Kidney (tissue), 14 donors: ENCODE results near the gene RBBP5. TPM values are rescaled to one million over a fixed set of nuclear protein-coding genes. Genes with fewer than 3 reads are reported as not detected.

ENCODE experiments used
- DNase-seq, 5 donors: peaks; one replicate each; pipeline ENCODE4 v3.0.0-alpha.2; 2013 to 2020
- FAIRE-seq: peaks from 2 replicates; lab custom pipeline; 2012; peaks lifted over from hg19 to GRCh38; lab: Jason Lieb, UNC
- H3K27ac ChIP-seq, 2 donors: one replicate each; pipeline ENCODE4 v1.7.0; 2013; ENCODE audit warnings: low read depth in 2 of 2, low read length in 2 of 2, inconsistent platforms in 1 of 2
- H3K27me3 ChIP-seq: one replicate; pipeline ENCODE4 v1.7.1; 2013; ENCODE audit warnings: low read length, inconsistent platforms; ENCODE audit not compliant: control insufficient read depth, insufficient read depth
- H3K36me3 ChIP-seq, 3 donors: one replicate each; pipeline versions ENCODE4 v1.7.0 to v1.7.1; 2013; ENCODE audit warnings: low read length in 3 of 3, control low read depth in 1 of 3, inconsistent platforms in 1 of 3; ENCODE audit not compliant: insufficient read depth in 3 of 3, control insufficient read depth in 2 of 3
- H3K4me1 ChIP-seq, 3 donors: one replicate each; pipeline versions ENCODE4 v1.7.0 to v1.7.1; 2013; ENCODE audit warnings: low read length in 3 of 3, inconsistent platforms in 1 of 3, low read depth in 1 of 3; ENCODE audit not compliant: control insufficient read depth in 2 of 3, insufficient read depth in 2 of 3
- H3K4me3 ChIP-seq, 3 donors: one replicate each; pipeline versions ENCODE4 v1.7.0 to v1.8.1; 2013; ENCODE audit warnings: low read length in 3 of 3, control low read depth in 1 of 3, inconsistent platforms in 1 of 3
- H3K9ac ChIP-seq, 3 donors: one replicate each; pipeline versions ENCODE4 v1.7.0 to v1.7.1; 2013; ENCODE audit warnings: low read length in 3 of 3, control low read depth in 1 of 3, inconsistent platforms in 1 of 3
- H3K9me3 ChIP-seq, 3 donors: one replicate each; pipeline versions ENCODE4 v1.7.0 to v1.7.1; 2013; ENCODE audit warnings: low read length in 3 of 3, control low read depth in 1 of 3, inconsistent platforms in 1 of 3; ENCODE audit not compliant: control insufficient read depth in 2 of 3, insufficient read depth in 1 of 3
- intact Hi-C: fragments of 100-400 bp; cut with DNase I; formaldehyde crosslinking; loops from one replicate; pipeline ENCODE4 v1.11.1; 2022
- polyA plus RNA-seq: library from polyadenylated mRNA; stranded (reverse); fragments of 350-450 nt; fragmentation: Illumina TruSeq; extraction: RNeasy Lipid Tissue Mini Kit (QIAGEN cat#74804); gene quantifications from one replicate; pipeline ENCODE4 v1.2.3, GENCODE V29; 2014; ENCODE audit warnings: low read depth, low replicate concordance; ENCODE audit not compliant: insufficient read depth
- total RNA-seq: library from RNA; stranded (reverse); fragmentation: NEBNext Ultra II Directional; extraction: Animal tissue kit (Norgen Biotek cat#: 25700); gene quantifications from one replicate; pipeline ENCODE4 v1.2.1, GENCODE V29; 2021
- TF ChIP-seq, protein P1 (sequence below): IDR thresholded peaks from 3 replicates; pipeline ENCODE4 v1.5.1; 2012; ENCODE audit warnings: mild to moderate bottlenecking, moderate library complexity, borderline replicate concordance; ENCODE audit not compliant: insufficient read depth; ENCODE audit errors: extremely low read depth
- donor health status: control.
- donor health status: control.
- donor health status: control.
- donor health status: control.
- donor health status: control.
- donor health status: DM: yes; HTN: yes; CAD: no.
- donor health status: Normal renal cell carcinoma (clear cell type).

RBBP5 gene
- total and polyA plus RNA-seq, 2 donors from 2014 or later, result 6.8 to 18.2 TPM

DNA sequence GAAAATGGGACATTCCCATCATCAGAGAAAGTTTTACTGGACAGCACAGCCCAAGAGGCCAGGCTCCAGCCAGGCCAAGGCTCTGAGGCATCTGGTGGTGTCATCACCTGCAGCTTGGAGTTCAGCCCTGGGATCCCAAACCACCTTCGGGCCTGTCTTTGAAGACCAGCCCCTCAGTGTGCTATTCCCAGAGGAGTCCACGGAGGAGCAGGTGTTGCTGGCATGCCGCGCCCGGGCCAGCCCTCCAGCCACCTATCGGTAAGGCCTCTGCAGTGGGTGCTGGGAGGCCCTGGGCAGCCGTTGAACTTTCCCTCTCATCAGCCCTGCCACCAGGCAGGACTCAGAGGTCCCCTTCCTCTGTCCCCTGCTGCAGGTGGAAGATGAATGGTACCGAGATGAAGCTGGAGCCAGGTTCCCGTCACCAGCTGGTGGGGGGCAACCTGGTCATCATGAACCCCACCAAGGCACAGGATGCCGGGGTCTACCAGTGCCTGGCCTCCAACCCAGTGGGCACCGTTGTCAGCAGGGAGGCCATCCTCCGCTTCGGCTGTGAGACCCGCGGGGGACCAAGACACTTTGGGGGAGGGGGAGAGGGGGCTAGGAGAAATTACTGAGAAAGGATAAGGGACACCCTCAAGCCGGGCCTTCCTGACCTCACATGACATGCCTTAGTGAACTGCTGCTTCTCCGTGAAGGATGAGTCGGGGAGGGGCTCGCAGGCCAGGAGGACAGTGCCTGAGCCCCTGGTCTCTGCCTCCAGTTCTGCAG is 63.8 kb downstream of the RBBP5 start:
- intact Hi-C loops, result no loop called here
- DNase-seq, result no peak
- TF ChIP-seq, protein P1, sequence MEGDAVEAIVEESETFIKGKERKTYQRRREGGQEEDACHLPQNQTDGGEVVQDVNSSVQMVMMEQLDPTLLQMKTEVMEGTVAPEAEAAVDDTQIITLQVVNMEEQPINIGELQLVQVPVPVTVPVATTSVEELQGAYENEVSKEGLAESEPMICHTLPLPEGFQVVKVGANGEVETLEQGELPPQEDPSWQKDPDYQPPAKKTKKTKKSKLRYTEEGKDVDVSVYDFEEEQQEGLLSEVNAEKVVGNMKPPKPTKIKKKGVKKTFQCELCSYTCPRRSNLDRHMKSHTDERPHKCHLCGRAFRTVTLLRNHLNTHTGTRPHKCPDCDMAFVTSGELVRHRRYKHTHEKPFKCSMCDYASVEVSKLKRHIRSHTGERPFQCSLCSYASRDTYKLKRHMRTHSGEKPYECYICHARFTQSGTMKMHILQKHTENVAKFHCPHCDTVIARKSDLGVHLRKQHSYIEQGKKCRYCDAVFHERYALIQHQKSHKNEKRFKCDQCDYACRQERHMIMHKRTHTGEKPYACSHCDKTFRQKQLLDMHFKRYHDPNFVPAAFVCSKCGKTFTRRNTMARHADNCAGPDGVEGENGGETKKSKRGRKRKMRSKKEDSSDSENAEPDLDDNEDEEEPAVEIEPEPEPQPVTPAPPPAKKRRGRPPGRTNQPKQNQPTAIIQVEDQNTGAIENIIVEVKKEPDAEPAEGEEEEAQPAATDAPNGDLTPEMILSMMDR, result no peak

DNA sequence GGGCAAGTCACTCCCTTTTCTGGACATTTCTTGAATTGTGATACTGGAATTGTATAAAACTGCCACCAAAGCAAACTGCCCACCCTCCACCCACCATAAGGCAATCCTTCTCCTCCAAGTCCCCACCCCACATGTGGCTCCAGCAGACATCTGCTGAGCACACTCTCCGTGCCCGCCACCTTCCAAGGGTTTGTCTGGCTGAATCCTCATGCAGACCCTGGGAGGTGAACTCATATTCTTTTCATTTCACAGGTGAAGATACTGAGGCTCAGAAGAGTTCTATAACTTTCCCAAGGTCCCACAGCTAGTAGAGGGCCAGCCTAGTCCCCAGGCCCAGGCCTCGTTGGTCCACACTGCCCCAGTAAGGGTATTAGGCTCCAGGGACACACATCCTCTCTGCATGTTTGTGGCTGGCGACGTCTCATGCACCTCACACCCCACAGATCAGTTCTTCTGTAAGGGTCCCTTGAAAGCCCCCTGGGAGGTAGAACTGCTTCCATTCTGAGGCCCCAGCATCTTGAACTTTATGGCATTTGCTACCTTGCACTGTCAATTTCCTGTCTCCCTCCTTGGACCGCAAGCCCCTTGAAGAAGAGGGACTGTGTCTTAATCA is 64.7 kb downstream of the RBBP5 start:
- Histone ChIP-seq H3K9me3 (no peaks in the 10 kb centered on the region), H3K36me3 (no peaks in the 10 kb centered on the region), H3K4me1 (peaks cover 0 to 10% (median 0%) of the 10 kb centered on the region in 3 donors), H3K4me3 (no peak overlapping the region), H3K9ac (no peak overlapping the region), H3K27ac (no peak overlapping the region), H3K27me3 (no peaks in the 10 kb centered on the region)
- intact Hi-C loops, result no loop called here
- DNase-seq (no peak), FAIRE-seq (no peak)
- TF ChIP-seq, protein P1, result no peak

More for the DNA sequence above, 63.8 kb downstream of the RBBP5 start:
- H3K9me3 ChIP-seq, result no peaks in the 10 kb centered on the region
- FAIRE-seq, result no peak
- H3K27me3 ChIP-seq, result no peaks in the 10 kb centered on the region
- H3K4me1 ChIP-seq, result peaks cover 0 to 10% (median 0%) of the 10 kb centered on the region in 3 donors
- H3K36me3 ChIP-seq, result no peaks in the 10 kb centered on the region
- no peak overlapping the region for H3K9ac ChIP-seq
- H3K27ac ChIP-seq, result no peak overlapping the region
- no peak overlapping the region for H3K4me3 ChIP-seq

DNA sequence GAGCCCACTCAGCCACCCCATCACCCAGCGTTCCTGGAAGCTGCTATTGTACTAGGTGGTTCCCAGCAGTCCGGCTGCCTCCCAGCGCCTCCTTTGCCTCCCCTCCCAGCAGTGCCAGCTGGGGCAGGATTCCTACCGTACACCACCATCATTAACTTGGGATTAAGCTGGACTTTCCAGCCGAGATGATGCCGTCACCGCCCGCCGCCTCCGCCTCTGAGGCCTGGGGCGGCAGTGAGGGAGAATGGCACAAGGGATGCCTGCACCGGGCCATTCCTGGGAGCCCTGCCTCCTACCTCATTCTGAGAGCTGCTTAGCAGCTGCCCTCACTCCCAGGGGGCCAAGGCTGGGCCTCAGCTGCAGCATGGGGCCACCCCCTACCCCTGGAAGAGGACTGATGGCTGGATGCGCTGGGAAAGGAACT is 65.6 kb downstream of the RBBP5 start:
- Histone ChIP-seq H3K4me3 (no peak overlapping the region), H3K36me3 (no peaks in the 10 kb centered on the region), H3K27ac (no peak overlapping the region), H3K9ac (no peak overlapping the region), H3K9me3 (no peaks in the 10 kb centered on the region), H3K27me3 (no peaks in the 10 kb centered on the region), H3K4me1 (peaks cover 0 to 10% (median 0%) of the 10 kb centered on the region in 3 donors)
- no peak for FAIRE-seq
- DNase-seq, result peak in 1 of 5 donors; percentile 39
- intact Hi-C loops, result no loop called here
- TF ChIP-seq, protein P1, result no peak
